ENCODE data around the gene LIN28A. TPM values are rescaled to one million over a fixed set of nuclear protein-coding genes. Genes with fewer than 3 reads are reported as not detected.

LIN28A gene
- total and polyA plus RNA-seq, 2 donors (not counting 1 experiment from before 2014, with no cell fraction given), result not detected

DNA sequence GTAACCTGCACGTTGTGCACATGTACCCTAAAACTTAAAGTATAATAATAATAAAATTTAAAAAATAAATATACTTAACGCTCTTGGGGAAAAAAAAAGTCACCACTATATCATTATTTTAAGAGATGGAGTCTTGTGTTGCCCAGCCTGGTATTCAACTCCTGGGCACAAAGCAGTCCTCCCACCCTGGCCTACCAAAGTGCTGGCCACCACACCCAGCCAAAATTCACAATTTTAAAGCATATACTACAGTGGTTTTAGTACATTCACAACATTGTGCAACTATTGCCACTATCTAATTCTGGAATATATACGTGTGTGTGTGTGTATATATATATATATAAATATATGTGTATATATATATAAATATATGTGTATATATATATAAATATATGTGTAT, 67.5 kb downstream of the LIN28A start:
- Mint-ChIP-seq H3K9me3 (ENCODE audit: insufficient read depth) (no peaks in the 10 kb centered on the region), H3K4me3 (no peak overlapping the region), H3K27me3 (no peaks in the 10 kb centered on the region), H3K27ac (no peak overlapping the region), H3K4me1 (peaks cover 41% of the 10 kb centered on the region)
- no peak overlapping the region for H3K4me2 ChIP-seq (replicated peaks; ENCODE audit: low read depth, low read length, poor library complexity, severe bottlenecking)
- H3K79me2 ChIP-seq (ENCODE audit: control insufficient read depth, insufficient read depth, low read length), result peaks cover 23% of the 10 kb centered on the region
- H3K9me3 ChIP-seq (ENCODE audit: control extremely low read depth in 1 of 3, control insufficient read depth in 2 of 3, insufficient read depth in 1 of 3, low read length in 2 of 3), result no peaks in the 10 kb centered on the region
- ATAC-seq (ENCODE audit: low read depth) (no peak), DNase-seq (no peak)
- H4K20me1 ChIP-seq (ENCODE audit: control insufficient read depth, insufficient read depth, low read length, poor library complexity, severe bottlenecking), result peaks cover 39% of the 10 kb centered on the region
- ChIA-PET CTCF (no interaction called here), POLR2A (no interaction called here)
- intact Hi-C loops (cut with micrococcal nuclease), result loop anchor here (10.0 kb wide), 1 partner anchor 427 kb away; the partner anchor contains the start of gene GPATCH3
- no peak overlapping the region for H3K9ac ChIP-seq (ENCODE audit: low read length)
- no peak overlapping the region for H3K27ac ChIP-seq (ENCODE audit: low read length in 2 of 2)
- H2AFZ ChIP-seq (ENCODE audit: insufficient read depth, low read depth, low read length, poor library complexity, severe bottlenecking), result no peak overlapping the region
- peaks cover 13 to 16% of the 10 kb centered on the region in 2 donors for H3K4me1 ChIP-seq (ENCODE audit: control insufficient read depth in 2 of 2, insufficient read depth in 2 of 2, low read length in 2 of 2)
- peaks cover 9 to 46% of the 10 kb centered on the region in 2 experiments for H3K36me3 ChIP-seq (replicated peaks in 1 of 2; ENCODE audit: control extremely low read depth in 1 of 2, control insufficient read depth in 1 of 2, extremely low read depth in 1 of 2, insufficient read depth in 2 of 2, low read length in 1 of 2)
- TF ChIP-seq EZH2 (IDR thresholded peaks at IDR 0.05; ENCODE audit: borderline replicate concordance, insufficient read depth, low read depth, low read length, poor library complexity, severe bottlenecking) (no peak), CTCF (IDR thresholded peaks at IDR 0.05) (no peak)
- H3K4me3 ChIP-seq (ENCODE audit: control extremely low read depth in 1 of 5, extremely low read depth in 1 of 5, insufficient read depth in 1 of 5, low read depth in 2 of 5, low read length in 4 of 5), result no peak overlapping the region
- no peaks in the 10 kb centered on the region for H3K27me3 ChIP-seq (replicated peaks in 1 of 4; ENCODE audit: control extremely low read depth in 1 of 4, control insufficient read depth in 3 of 4, insufficient read depth in 4 of 4, low read length in 3 of 4)
- no CpG with 5 or more reads among the region's 3 CpGs for WGBS (ENCODE audit: insufficient coverage)

DNA sequence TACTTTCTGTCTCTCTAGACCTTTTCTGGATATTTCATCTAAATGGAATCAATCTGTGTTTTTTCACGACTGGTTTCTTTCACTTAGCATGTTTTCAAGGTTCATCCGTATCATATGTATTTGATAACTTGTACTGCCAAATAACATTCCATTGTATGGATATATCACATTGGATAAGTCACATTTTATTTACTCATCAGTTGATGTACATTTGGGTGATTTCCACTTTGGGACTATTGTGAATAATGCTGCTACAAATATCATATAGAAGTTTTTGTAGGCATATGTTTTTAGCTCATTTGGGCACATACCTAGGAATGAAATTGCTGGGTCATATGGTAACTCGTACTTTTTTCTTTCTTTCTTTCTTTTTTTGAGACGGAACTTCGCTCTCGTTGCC, 68.4 kb downstream of the LIN28A start:
- Histone ChIP-seq H3K9ac (ENCODE audit: low read length) (no peak overlapping the region), H3K9me3 (ENCODE audit: control extremely low read depth in 1 of 3, control insufficient read depth in 2 of 3, insufficient read depth in 1 of 3, low read length in 2 of 3) (no peaks in the 10 kb centered on the region), H3K36me3 (replicated peaks in 1 of 2; ENCODE audit: control extremely low read depth in 1 of 2, control insufficient read depth in 1 of 2, extremely low read depth in 1 of 2, insufficient read depth in 2 of 2, low read length in 1 of 2) (peaks cover 9 to 38% of the 10 kb centered on the region in 2 experiments), H3K27ac (ENCODE audit: low read length in 2 of 2) (peak overlapping the region in 1 of 2 donors; percentile 49), H4K20me1 (ENCODE audit: control insufficient read depth, insufficient read depth, low read length, poor library complexity, severe bottlenecking) (peaks cover 31% of the 10 kb centered on the region), H3K79me2 (ENCODE audit: control insufficient read depth, insufficient read depth, low read length) (peaks cover 14% of the 10 kb centered on the region), H3K4me3 (ENCODE audit: control extremely low read depth in 1 of 5, extremely low read depth in 1 of 5, insufficient read depth in 1 of 5, low read depth in 2 of 5, low read length in 4 of 5) (no peak overlapping the region), H3K27me3 (replicated peaks in 1 of 4; ENCODE audit: control extremely low read depth in 1 of 4, control insufficient read depth in 3 of 4, insufficient read depth in 4 of 4, low read length in 3 of 4) (no peaks in the 10 kb centered on the region), H3K4me2 (replicated peaks; ENCODE audit: low read depth, low read length, poor library complexity, severe bottlenecking) (no peak overlapping the region), H3K4me1 (ENCODE audit: control insufficient read depth in 2 of 2, insufficient read depth in 2 of 2, low read length in 2 of 2) (peaks cover 4 to 8% of the 10 kb centered on the region in 2 donors), H2AFZ (ENCODE audit: insufficient read depth, low read depth, low read length, poor library complexity, severe bottlenecking) (no peak overlapping the region)
- Mint-ChIP-seq H3K4me1 (peaks cover 32% of the 10 kb centered on the region), H3K4me3 (no peak overlapping the region), H3K27me3 (no peaks in the 10 kb centered on the region), H3K27ac (peak overlapping the region; percentile 22), H3K9me3 (ENCODE audit: insufficient read depth) (no peaks in the 10 kb centered on the region)
- ChIA-PET CTCF (no interaction called here), POLR2A (no interaction called here)
- intact Hi-C loops (cut with micrococcal nuclease), result loop anchor here (10.0 kb wide), 1 partner anchor 426 kb away; the partner anchor contains the start of gene GPATCH3
- 100% methylated on average over 4 of the region's 6 CpGs for WGBS (ENCODE audit: insufficient coverage)
- no peak for TF ChIP-seq EZH2 (IDR thresholded peaks at IDR 0.05; ENCODE audit: borderline replicate concordance, insufficient read depth, low read depth, low read length, poor library complexity, severe bottlenecking)
- no peak for TF ChIP-seq CTCF (IDR thresholded peaks at IDR 0.05)
- ATAC-seq (ENCODE audit: low read depth), result no peak
- no peak for DNase-seq

Other genes starting within 250 kb of the LIN28A start
- not detected in 2 replicates for gene C1orf232, start 241.9 kb upstream of the LIN28A start, total RNA-seq
- not detected in 2 replicates for gene C1orf232, start 241.9 kb upstream of the LIN28A start, polyA plus RNA-seq
- 10.7 and 13.5 TPM in 2 replicates for gene ZNF593, start 240.9 kb upstream of the LIN28A start, total RNA-seq
- 60.0 and 61.9 TPM in 2 replicates for gene ZNF593, start 240.9 kb upstream of the LIN28A start, polyA plus RNA-seq
- not detected in 2 replicates for gene ZNF593OS, start 239.0 kb upstream of the LIN28A start, total RNA-seq
- 0.09 TPM in 1 of 2 replicates, not detected in the other for gene ZNF593OS, start 239.0 kb upstream of the LIN28A start, polyA plus RNA-seq
- gene CNKSR1, start 233.3 kb upstream of the LIN28A start, total RNA-seq, result 3.7 and 4.7 TPM in 2 replicates
- gene CNKSR1, start 233.3 kb upstream of the LIN28A start, polyA plus RNA-seq, result 5.8 and 8.8 TPM in 2 replicates
- gene CATSPER4, start 220.2 kb upstream of the LIN28A start, total RNA-seq, result not detected in 2 replicates
- not detected in 2 replicates for gene CATSPER4, start 220.2 kb upstream of the LIN28A start, polyA plus RNA-seq
- 16.2 and 16.9 TPM in 2 replicates for gene CEP85, start 176.6 kb upstream of the LIN28A start, total RNA-seq
- 16.1 and 16.3 TPM in 2 replicates for gene CEP85, start 176.6 kb upstream of the LIN28A start, polyA plus RNA-seq
- 230 and 232 TPM in 2 replicates for gene SH3BGRL3, start 130.7 kb upstream of the LIN28A start, total RNA-seq
- gene SH3BGRL3, start 130.7 kb upstream of the LIN28A start, polyA plus RNA-seq, result 86.7 and 150 TPM in 2 replicates
- 81.4 and 83.8 TPM in 2 replicates for gene UBXN11, start 104.2 kb upstream of the LIN28A start, total RNA-seq
- gene UBXN11, start 104.2 kb upstream of the LIN28A start, polyA plus RNA-seq, result 66.2 and 68.0 TPM in 2 replicates
- 1,072 and 1,116 TPM in 2 replicates for gene CD52, start 92.9 kb upstream of the LIN28A start, total RNA-seq
- 1,095 and 1,597 TPM in 2 replicates for gene CD52, start 92.9 kb upstream of the LIN28A start, polyA plus RNA-seq
- gene CRYBG2, start 56.7 kb upstream of the LIN28A start, total RNA-seq, result 1.8 and 3.3 TPM in 2 replicates
- 1.9 and 5.3 TPM in 2 replicates for gene CRYBG2, start 56.7 kb upstream of the LIN28A start, polyA plus RNA-seq
- gene ZNF683, start 38.1 kb upstream of the LIN28A start, total RNA-seq, result 0.67 TPM in 1 of 2 replicates, not detected in the other
- 0.45 and 0.46 TPM in 2 replicates for gene ZNF683, start 38.1 kb upstream of the LIN28A start, polyA plus RNA-seq
- 54.2 and 61.7 TPM in 2 replicates for gene DHDDS, start 21.5 kb downstream of the LIN28A start, total RNA-seq
- 20.4 and 21.9 TPM in 2 replicates for gene DHDDS, start 21.5 kb downstream of the LIN28A start, polyA plus RNA-seq
- gene HMGN2, start 61.6 kb downstream of the LIN28A start, total RNA-seq, result 445 and 457 TPM in 2 replicates
- gene HMGN2, start 61.6 kb downstream of the LIN28A start, polyA plus RNA-seq, result 326 and 377 TPM in 2 replicates
- gene RPS6KA1, start 118.9 kb downstream of the LIN28A start, total RNA-seq, result 99.9 and 109 TPM in 2 replicates
- 57.9 and 72.0 TPM in 2 replicates for gene RPS6KA1, start 118.9 kb downstream of the LIN28A start, polyA plus RNA-seq

All from B cell (primary cell).